GM21360 (cell line): Measurements from ENCODE around the gene C16orf89.
A peak's percentile ranks its signal among the peaks of the same experiment; 100 is the strongest.
"Not testable (repeated sequence)": the region's sequence is repeated elsewhere in the genome, so short reads cannot be mapped to it uniquely, and the experiment has no call there.

Experiments
- ATAC-seq: cut with Tn5 transposase; IDR thresholded peaks from one replicate; pipeline ENCODE4 v1.9.1; 2021; ENCODE audit warnings: mild to moderate bottlenecking, moderate library complexity; ENCODE audit not compliant: unreplicated experiment

C16orf89 gene

GRCh38 chr16:5084802-5085201 lies 19.0 kb upstream of the C16orf89 start:
- ATAC-seq = not testable (repeated sequence)

GRCh38 chr16:5084099-5084731 lies 18.5 kb upstream of the C16orf89 start:
- not testable (repeated sequence) for ATAC-seq

- not testable (repeated sequence) for ATAC-seq
Measured at GRCh38 chr16:5083646-5084045, 17.9 kb upstream of the C16orf89 start.

GRCh38 chr16:5080996-5081395 lies 15.2 kb upstream of the C16orf89 start:
- ATAC-seq = not testable (repeated sequence)

- ATAC-seq = not testable (repeated sequence)
Measured at GRCh38 chr16:5080461-5080860, 14.7 kb upstream of the C16orf89 start.

GRCh38 chr16:5078626-5079025 lies 12.9 kb upstream of the C16orf89 start:
- ATAC-seq = no peak

- no peak for ATAC-seq
Measured at GRCh38 chr16:5077304-5077703, 11.5 kb upstream of the C16orf89 start.

- no peak for ATAC-seq
Measured at GRCh38 chr16:5075637-5076036, 9.9 kb upstream of the C16orf89 start.

GRCh38 chr16:5073771-5074170 lies 8.0 kb upstream of the C16orf89 start:
- ATAC-seq = not testable (repeated sequence)

GRCh38 chr16:5073279-5073629 lies 7.5 kb upstream of the C16orf89 start:
- ATAC-seq = no peak

GRCh38 chr16:5072334-5073278 lies 6.8 kb upstream of the C16orf89 start:
- ATAC-seq = no peak

- ATAC-seq = peak; percentile 87
Measured at GRCh38 chr16:5071681-5072333, 6.1 kb upstream of the C16orf89 start, which contains the start of gene ALG1. Gene ALG1, plus strand, starts transcription at chr16:5071843. Its CDS starts 7 bp downstream, at chr16:5071850.

- no peak for ATAC-seq
Measured at GRCh38 chr16:5071341-5071680, 5.6 kb upstream of the C16orf89 start.

GRCh38 chr16:5070431-5071186 lies 4.9 kb upstream of the C16orf89 start:
- ATAC-seq = no peak

GRCh38 chr16:5069854-5070253 lies 4.1 kb upstream of the C16orf89 start:
- ATAC-seq = no peak

- no peak for ATAC-seq
Measured at GRCh38 chr16:5069048-5069447, 3.3 kb upstream of the C16orf89 start.

GRCh38 chr16:5066511-5066910 lies 755 bp upstream of the C16orf89 start:
- no peak for ATAC-seq

GRCh38 chr16:5065326-5065725 lies 430 bp downstream of the C16orf89 start:
- no peak for ATAC-seq

- no peak for ATAC-seq
Measured at GRCh38 chr16:5064915-5065314, 841 bp downstream of the C16orf89 start.

GRCh38 chr16:5062790-5063765 lies 2.7 kb downstream of the C16orf89 start:
- ATAC-seq = no peak
